Subcutaneous abdominal adipose tissue (tissue), 5 donors: ENCODE data around the gene SMCR8.
A peak's percentile ranks its signal among the peaks of the same experiment; 100 is the strongest.

ENCODE experiments used
- H3K27ac ChIP-seq: one replicate; pipeline ENCODE4 v1.7.0; 2013; ENCODE audit warnings: low read depth, mild to moderate bottlenecking, inconsistent platforms, low read length, moderate library complexity
- H3K27me3 ChIP-seq, 5 donors: one replicate each; pipeline ENCODE4 v1.7.0; 2013; ENCODE audit warnings: low read length in 5 of 5, inconsistent platforms in 1 of 5; ENCODE audit not compliant: control insufficient read depth in 5 of 5, insufficient read depth in 4 of 5
- H3K36me3 ChIP-seq, 5 donors: one replicate each; pipeline ENCODE4 v1.7.0; 2013; ENCODE audit warnings: low read length in 5 of 5; ENCODE audit not compliant: control insufficient read depth in 5 of 5, insufficient read depth in 5 of 5
- H3K4me1 ChIP-seq, 5 donors: one replicate each; pipeline ENCODE4 v1.7.0; 2013; ENCODE audit warnings: low read length in 5 of 5, mild to moderate bottlenecking in 3 of 5, moderate library complexity in 1 of 5; ENCODE audit not compliant: control insufficient read depth in 5 of 5, insufficient read depth in 5 of 5
- H3K4me3 ChIP-seq, 5 donors: one replicate each; pipeline ENCODE4 v1.7.0; 2013; ENCODE audit warnings: low read length in 5 of 5, low read depth in 1 of 5
- H3K9ac ChIP-seq, 5 donors: one replicate each; pipeline ENCODE4 v1.7.0; 2013; ENCODE audit warnings: low read length in 5 of 5, mild to moderate bottlenecking in 4 of 5, moderate library complexity in 3 of 5
- H3K9me3 ChIP-seq, 5 donors: one replicate each; pipeline ENCODE4 v1.7.0; 2013; ENCODE audit warnings: low read length in 5 of 5; ENCODE audit not compliant: control insufficient read depth in 5 of 5
- donor health status: healthy.
- donor health status: healthy.
- donor health status: healthy.
- donor health status: healthy.
- donor health status: healthy.

SMCR8 gene

GRCh38 chr17:18314731-18315561 lies at the start of gene SMCR8, which contains the start of gene TOP3A:
TSS of gene SMCR8 (plus strand) at chr17:18315293. CDS start at chr17:18315790, 497 bp downstream.
TSS of gene TOP3A (minus strand) at chr17:18314994. CDS start at chr17:18314778, 216 bp downstream.
- H3K9ac ChIP-seq, result peak within 1 kb of the TSS; percentile 89 to 98 (median 96)
- H3K27ac ChIP-seq, result peak within 1 kb of the TSS; percentile 97
- peak within 1 kb of the TSS; percentile 79 to 92 (median 88) for H3K4me3 ChIP-seq
- no peaks in the 10 kb centered on the region for H3K27me3 ChIP-seq
- H3K4me1 ChIP-seq, result peaks cover 21 to 76% (median 63%) of the 10 kb centered on the region in 5 donors
- H3K9me3 ChIP-seq, result no peaks in the 10 kb centered on the region
- peaks cover 0 to 45% (median 31%) of the 10 kb centered on the region in 5 donors for H3K36me3 ChIP-seq

GRCh38 chr17:18267366-18267765 lies 47.7 kb upstream of the SMCR8 start:
- no peak overlapping the region for H3K27ac ChIP-seq
- no peaks in the 10 kb centered on the region for H3K27me3 ChIP-seq
- peaks cover 0 to 7% (median 2%) of the 10 kb centered on the region in 5 donors for H3K4me1 ChIP-seq
- H3K36me3 ChIP-seq, result peaks cover 0 to 37% (median 30%) of the 10 kb centered on the region in 5 donors
- H3K4me3 ChIP-seq, result no peak overlapping the region
- no peaks in the 10 kb centered on the region for H3K9me3 ChIP-seq
- H3K9ac ChIP-seq, result no peak overlapping the region

GRCh38 chr17:18267927-18268711 lies 47.0 kb upstream of the SMCR8 start:
- peaks cover 0 to 33% (median 29%) of the 10 kb centered on the region in 5 donors for H3K36me3 ChIP-seq
- no peaks in the 10 kb centered on the region for H3K9me3 ChIP-seq
- no peaks in the 10 kb centered on the region for H3K27me3 ChIP-seq
- no peak overlapping the region for H3K27ac ChIP-seq
- no peaks in the 10 kb centered on the region for H3K4me1 ChIP-seq
- H3K4me3 ChIP-seq, result no peak overlapping the region
- H3K9ac ChIP-seq, result peak overlapping the region in 1 of 5 donors; percentile 30

GRCh38 chr17:18270046-18270931 lies 44.8 kb upstream of the SMCR8 start:
- Histone ChIP-seq H3K27ac (no peak overlapping the region), H3K4me3 (no peak overlapping the region), H3K9ac (no peak overlapping the region), H3K9me3 (no peaks in the 10 kb centered on the region), H3K4me1 (no peaks in the 10 kb centered on the region), H3K36me3 (peaks cover 0 to 26% (median 24%) of the 10 kb centered on the region in 5 donors), H3K27me3 (no peaks in the 10 kb centered on the region)

GRCh38 chr17:18277076-18277475 lies 38.0 kb upstream of the SMCR8 start:
- Histone ChIP-seq H3K36me3 (peaks cover 1 to 79% (median 63%) of the 10 kb centered on the region in 5 donors), H3K4me1 (no peaks in the 10 kb centered on the region), H3K27me3 (no peaks in the 10 kb centered on the region), H3K4me3 (no peak overlapping the region), H3K27ac (no peak overlapping the region), H3K9ac (no peak overlapping the region), H3K9me3 (no peaks in the 10 kb centered on the region)

- no peak overlapping the region for H3K27ac ChIP-seq
- H3K4me3 ChIP-seq, result no peak overlapping the region
- no peak overlapping the region for H3K9ac ChIP-seq
- no peaks in the 10 kb centered on the region for H3K4me1 ChIP-seq
- H3K36me3 ChIP-seq, result peaks cover 4 to 87% (median 76%) of the 10 kb centered on the region in 5 donors
- no peaks in the 10 kb centered on the region for H3K27me3 ChIP-seq
- H3K9me3 ChIP-seq, result no peaks in the 10 kb centered on the region
Observed at GRCh38 chr17:18278867-18279266, 36.2 kb upstream of the SMCR8 start.

- Histone ChIP-seq H3K4me1 (no peaks in the 10 kb centered on the region), H3K27ac (no peak overlapping the region), H3K9me3 (no peaks in the 10 kb centered on the region), H3K4me3 (no peak overlapping the region), H3K36me3 (peaks cover 4 to 87% (median 78%) of the 10 kb centered on the region in 5 donors), H3K27me3 (no peaks in the 10 kb centered on the region), H3K9ac (no peak overlapping the region)
Observed at GRCh38 chr17:18280249-18280648, 34.8 kb upstream of the SMCR8 start.

GRCh38 chr17:18280766-18281371 lies 34.2 kb upstream of the SMCR8 start:
- Histone ChIP-seq H3K27me3 (no peaks in the 10 kb centered on the region), H3K27ac (no peak overlapping the region), H3K9ac (no peak overlapping the region), H3K4me3 (no peak overlapping the region), H3K9me3 (no peaks in the 10 kb centered on the region), H3K36me3 (peaks cover 7 to 92% (median 83%) of the 10 kb centered on the region in 5 donors), H3K4me1 (no peaks in the 10 kb centered on the region)

- no peaks in the 10 kb centered on the region for H3K9me3 ChIP-seq
- H3K4me1 ChIP-seq, result no peaks in the 10 kb centered on the region
- H3K4me3 ChIP-seq, result no peak overlapping the region
- H3K9ac ChIP-seq, result no peak overlapping the region
- H3K27me3 ChIP-seq, result no peaks in the 10 kb centered on the region
- H3K27ac ChIP-seq, result no peak overlapping the region
- peaks cover 7 to 89% (median 79%) of the 10 kb centered on the region in 5 donors for H3K36me3 ChIP-seq
Observed at GRCh38 chr17:18281788-18282187, 33.3 kb upstream of the SMCR8 start.
